ENCODE data around the gene FAM131B. TPM values are rescaled to one million over a fixed set of nuclear protein-coding genes. Genes with fewer than 3 reads are reported as not detected.

Gene FAM131B
- total and polyA plus RNA-seq, 4 donors = 0.18 to 1.1 (median 0.54) TPM

- Histone ChIP-seq H3K4me1 (ENCODE audit: control insufficient read depth in 5 of 5, insufficient read depth in 5 of 5, low read length in 5 of 5) (no peaks in the 10 kb centered on the region), H3K4me3 (no peak overlapping the region), H3K27ac (ENCODE audit: low read depth in 1 of 2, low read length in 1 of 2) (no peak overlapping the region), H3K9ac (ENCODE audit: insufficient read depth in 1 of 2, low read length in 2 of 2) (no peak overlapping the region), H3K9me3 (ENCODE audit: control insufficient read depth in 4 of 4, insufficient read depth in 3 of 4, low read length in 3 of 4) (peaks cover 0 to 3% (median 0%) of the 10 kb centered on the region in 4 donors), H3K36me3 (ENCODE audit: control insufficient read depth in 4 of 4, insufficient read depth in 4 of 4, low read length in 4 of 4) (no peaks in the 10 kb centered on the region), H3K27me3 (ENCODE audit: control insufficient read depth in 3 of 3, insufficient read depth in 3 of 3, low read length in 2 of 3) (peaks cover 0 to 9% (median 0%) of the 10 kb centered on the region in 3 donors)
- DNase-seq = no peak
- no peak for ATAC-seq (ENCODE audit: insufficient read depth, low FRiP score)
- WGBS, 2 donors = 93% methylated on average over 8 of the region's 8 CpGs
- no peak for TF ChIP-seq CTCF (IDR thresholded peaks at IDR 0.05; ENCODE audit: control extremely low read depth, extremely low read depth)
Observed at GRCh38 chr7:143354376-143354775, 8.1 kb downstream of the FAM131B start.

GRCh38 chr7:143352531-143353002, 9.9 kb downstream of the FAM131B start:
- no peaks in the 10 kb centered on the region for H3K4me1 ChIP-seq (ENCODE audit: control insufficient read depth in 5 of 5, insufficient read depth in 5 of 5, low read length in 5 of 5)
- H3K9me3 ChIP-seq (ENCODE audit: control insufficient read depth in 4 of 4, insufficient read depth in 3 of 4, low read length in 3 of 4) = peaks cover 0 to 3% (median 0%) of the 10 kb centered on the region in 4 donors
- 81 to 82% methylated on average over 11 of the region's 11 CpGs for WGBS, 2 donors
- ATAC-seq (ENCODE audit: insufficient read depth, low FRiP score) (no peak), DNase-seq (no peak)
- no peak overlapping the region for H3K27ac ChIP-seq (ENCODE audit: low read depth in 1 of 2, low read length in 1 of 2)
- H3K4me3 ChIP-seq = no peak overlapping the region
- no peaks in the 10 kb centered on the region for H3K36me3 ChIP-seq (ENCODE audit: control insufficient read depth in 4 of 4, insufficient read depth in 4 of 4, low read length in 4 of 4)
- no peak overlapping the region for H3K9ac ChIP-seq (ENCODE audit: insufficient read depth in 1 of 2, low read length in 2 of 2)
- H3K27me3 ChIP-seq (ENCODE audit: control insufficient read depth in 3 of 3, insufficient read depth in 3 of 3, low read length in 2 of 3) = peaks cover 0 to 10% (median 0%) of the 10 kb centered on the region in 3 donors
- no peak for TF ChIP-seq CTCF (IDR thresholded peaks at IDR 0.05; ENCODE audit: control extremely low read depth, extremely low read depth)

GRCh38 chr7:143351574-143351973, 10.9 kb downstream of the FAM131B start:
- no peak for DNase-seq
- WGBS, 2 donors = 91% methylated on average over 9 of the region's 9 CpGs
- no peak overlapping the region for H3K9ac ChIP-seq (ENCODE audit: insufficient read depth in 1 of 2, low read length in 2 of 2)
- H3K4me3 ChIP-seq = no peak overlapping the region
- H3K9me3 ChIP-seq (ENCODE audit: control insufficient read depth in 4 of 4, insufficient read depth in 3 of 4, low read length in 3 of 4) = peaks cover 0 to 3% (median 0%) of the 10 kb centered on the region in 4 donors
- no peaks in the 10 kb centered on the region for H3K4me1 ChIP-seq (ENCODE audit: control insufficient read depth in 5 of 5, insufficient read depth in 5 of 5, low read length in 5 of 5)
- ATAC-seq (ENCODE audit: insufficient read depth, low FRiP score) = no peak
- peaks cover 0 to 12% (median 0%) of the 10 kb centered on the region in 3 donors for H3K27me3 ChIP-seq (ENCODE audit: control insufficient read depth in 3 of 3, insufficient read depth in 3 of 3, low read length in 2 of 3)
- H3K27ac ChIP-seq (ENCODE audit: low read depth in 1 of 2, low read length in 1 of 2) = no peak overlapping the region
- no peaks in the 10 kb centered on the region for H3K36me3 ChIP-seq (ENCODE audit: control insufficient read depth in 4 of 4, insufficient read depth in 4 of 4, low read length in 4 of 4)
- TF ChIP-seq CTCF (IDR thresholded peaks at IDR 0.05; ENCODE audit: control extremely low read depth, extremely low read depth) = no peak

GRCh38 chr7:143351060-143351459, 11.5 kb downstream of the FAM131B start:
- no peak for TF ChIP-seq CTCF (IDR thresholded peaks at IDR 0.05; ENCODE audit: control extremely low read depth, extremely low read depth)
- no peak overlapping the region for H3K4me3 ChIP-seq
- no peaks in the 10 kb centered on the region for H3K36me3 ChIP-seq (ENCODE audit: control insufficient read depth in 4 of 4, insufficient read depth in 4 of 4, low read length in 4 of 4)
- WGBS, 2 donors = 75 to 80% methylated on average over 5 of the region's 5 CpGs
- H3K4me1 ChIP-seq (ENCODE audit: control insufficient read depth in 5 of 5, insufficient read depth in 5 of 5, low read length in 5 of 5) = no peaks in the 10 kb centered on the region
- H3K9me3 ChIP-seq (ENCODE audit: control insufficient read depth in 4 of 4, insufficient read depth in 3 of 4, low read length in 3 of 4) = peaks cover 0 to 3% (median 0%) of the 10 kb centered on the region in 4 donors
- H3K27me3 ChIP-seq (ENCODE audit: control insufficient read depth in 3 of 3, insufficient read depth in 3 of 3, low read length in 2 of 3) = peaks cover 0 to 16% (median 4%) of the 10 kb centered on the region in 3 donors
- no peak overlapping the region for H3K9ac ChIP-seq (ENCODE audit: insufficient read depth in 1 of 2, low read length in 2 of 2)
- DNase-seq (no peak), ATAC-seq (ENCODE audit: insufficient read depth, low FRiP score) (no peak)
- no peak overlapping the region for H3K27ac ChIP-seq (ENCODE audit: low read depth in 1 of 2, low read length in 1 of 2)

Data from lung (tissue), 12 donors.